SU-DHL-6 (cell line): ENCODE data around the gene GALNT16.

Experiments used
- EZH2phosphoT487 ChIP-seq: fragments of 200-600 bp; sonication (generic), shearing (Covaris generic); conservative IDR thresholded peaks from 2 replicates; pipeline ENCODE4 v1.6.1; 2018; ENCODE audit warnings: mild to moderate bottlenecking, antibody characterized with exemption, low read length, moderate library complexity, mixed read lengths
- TF ChIP-seq, protein P1 (sequence below): fragments of 200-600 bp; sonication (generic); IDR thresholded peaks from one replicate; pipeline ENCODE4 v1.5.1; 2017; ENCODE audit warnings: antibody characterized with exemption, mild to moderate bottlenecking, low read length, moderate library complexity; ENCODE audit not compliant: insufficient read depth, poor library complexity, severe bottlenecking

DNA sequence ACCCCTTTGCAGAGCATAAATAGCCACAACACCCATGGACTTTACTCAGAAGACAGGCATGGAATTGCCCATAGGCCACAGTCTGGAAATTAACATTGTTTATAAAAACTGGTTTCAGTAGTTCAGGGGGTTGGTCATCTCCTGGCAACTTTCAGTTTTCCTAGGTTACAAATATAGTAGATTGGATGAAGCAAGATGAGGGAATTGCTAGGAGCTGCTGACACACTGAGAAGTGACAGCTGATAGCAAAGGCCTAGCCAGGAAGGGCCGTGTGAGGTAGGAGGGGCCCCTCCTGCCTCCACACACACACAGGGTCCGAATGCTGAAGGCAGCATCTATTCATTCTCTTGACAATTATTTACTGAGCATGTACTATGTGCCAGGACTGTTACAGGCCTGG, 8.3 kb downstream of the GALNT16 start:
- TF ChIP-seq, protein P1, sequence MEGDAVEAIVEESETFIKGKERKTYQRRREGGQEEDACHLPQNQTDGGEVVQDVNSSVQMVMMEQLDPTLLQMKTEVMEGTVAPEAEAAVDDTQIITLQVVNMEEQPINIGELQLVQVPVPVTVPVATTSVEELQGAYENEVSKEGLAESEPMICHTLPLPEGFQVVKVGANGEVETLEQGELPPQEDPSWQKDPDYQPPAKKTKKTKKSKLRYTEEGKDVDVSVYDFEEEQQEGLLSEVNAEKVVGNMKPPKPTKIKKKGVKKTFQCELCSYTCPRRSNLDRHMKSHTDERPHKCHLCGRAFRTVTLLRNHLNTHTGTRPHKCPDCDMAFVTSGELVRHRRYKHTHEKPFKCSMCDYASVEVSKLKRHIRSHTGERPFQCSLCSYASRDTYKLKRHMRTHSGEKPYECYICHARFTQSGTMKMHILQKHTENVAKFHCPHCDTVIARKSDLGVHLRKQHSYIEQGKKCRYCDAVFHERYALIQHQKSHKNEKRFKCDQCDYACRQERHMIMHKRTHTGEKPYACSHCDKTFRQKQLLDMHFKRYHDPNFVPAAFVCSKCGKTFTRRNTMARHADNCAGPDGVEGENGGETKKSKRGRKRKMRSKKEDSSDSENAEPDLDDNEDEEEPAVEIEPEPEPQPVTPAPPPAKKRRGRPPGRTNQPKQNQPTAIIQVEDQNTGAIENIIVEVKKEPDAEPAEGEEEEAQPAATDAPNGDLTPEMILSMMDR = no peak
- TF ChIP-seq EZH2phosphoT487 = no peak
